Inflammatory macrophage treated with lipopolysaccharide for 1 hour (primary cell): ENCODE results near the gene KRTAP29-1.
"Not testable (repeated sequence)": the region's sequence is repeated elsewhere in the genome, so short reads cannot be mapped to it uniquely, and the experiment has no call there.

ENCODE experiments used
- DNase-seq, 2 donors: peaks; one replicate each; pipeline ENCODE4 v3.0.0-alpha.2; 2020 to 2022

Gene KRTAP29-1

DNA sequence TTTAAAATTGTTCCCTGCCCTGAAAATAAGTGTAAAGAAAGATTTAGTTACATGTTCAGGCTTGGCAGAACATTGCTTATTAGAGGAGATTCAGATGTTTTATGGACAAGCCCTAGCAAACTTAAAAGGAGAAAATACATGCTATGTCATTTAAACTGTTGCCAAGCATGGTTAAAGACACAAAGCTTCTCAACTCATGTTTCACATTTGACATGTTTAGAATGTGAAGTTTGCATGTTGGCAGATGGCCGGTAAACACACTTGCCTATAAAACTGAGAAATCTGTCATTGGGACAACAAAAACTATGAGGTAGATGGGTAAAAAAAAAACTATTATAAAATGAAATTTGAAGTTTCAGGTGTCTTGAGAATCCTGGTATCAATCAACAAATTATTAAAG lies 5.8 kb downstream of the KRTAP29-1 start:
- DNase-seq = no peak

DNA sequence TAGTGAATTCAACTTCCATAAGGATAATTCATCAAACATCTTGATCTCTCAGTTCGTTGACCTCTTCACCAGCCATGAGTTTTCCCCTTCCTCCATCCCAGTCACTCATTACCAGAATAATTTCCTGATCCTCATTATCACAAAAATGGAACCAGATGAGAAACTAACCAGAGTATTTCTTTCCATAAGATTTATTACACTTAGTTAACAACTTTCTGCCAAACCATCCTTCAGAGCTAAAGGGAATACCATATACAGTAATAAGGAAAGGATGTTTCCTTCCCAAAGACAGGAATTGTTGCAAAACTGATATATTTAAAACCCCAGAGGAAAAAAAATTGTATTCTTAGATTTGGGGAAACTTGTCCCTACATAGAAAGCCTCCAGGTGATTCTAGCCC lies 8.6 kb downstream of the KRTAP29-1 start:
- no peak for DNase-seq

DNA sequence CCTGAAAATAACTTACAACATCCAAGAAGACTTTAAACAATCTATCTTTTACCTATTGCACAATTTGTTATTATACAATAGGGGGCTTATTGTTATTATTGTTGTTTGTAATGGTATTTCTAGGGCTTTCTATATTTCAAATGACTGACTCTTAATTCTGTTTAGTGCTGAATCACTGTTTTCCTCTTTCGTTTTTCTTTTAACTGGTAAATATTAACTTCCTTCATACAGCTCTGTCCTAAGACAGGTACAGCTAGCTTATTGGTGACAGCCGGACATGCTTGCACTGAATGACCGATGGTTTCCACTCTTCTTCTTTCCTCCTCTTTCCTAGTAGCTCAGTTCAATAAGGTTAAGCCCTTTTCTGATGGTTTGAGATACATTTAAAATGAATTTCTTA lies 15.6 kb downstream of the KRTAP29-1 start:
- no peak for DNase-seq

DNA sequence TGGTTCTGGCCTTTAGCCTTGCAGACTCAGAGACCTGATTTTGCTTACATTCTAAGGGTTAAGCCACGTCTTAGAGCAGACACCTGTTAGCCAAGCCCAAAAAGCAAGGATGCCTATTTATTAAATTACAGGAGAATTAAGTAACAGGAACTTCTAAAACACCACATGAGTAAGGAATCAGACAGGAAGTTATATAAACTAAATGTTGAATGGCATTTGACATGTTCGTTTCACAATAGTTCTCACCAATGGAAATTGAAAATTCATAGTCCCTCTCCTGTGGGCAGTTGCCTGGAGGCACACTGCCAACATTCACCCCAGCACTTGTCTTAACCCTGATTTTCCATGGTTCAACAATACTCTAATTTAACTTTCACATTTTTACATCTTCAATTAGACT lies 18.1 kb downstream of the KRTAP29-1 start:
- DNase-seq = peak; percentile 26 to 31

DNA sequence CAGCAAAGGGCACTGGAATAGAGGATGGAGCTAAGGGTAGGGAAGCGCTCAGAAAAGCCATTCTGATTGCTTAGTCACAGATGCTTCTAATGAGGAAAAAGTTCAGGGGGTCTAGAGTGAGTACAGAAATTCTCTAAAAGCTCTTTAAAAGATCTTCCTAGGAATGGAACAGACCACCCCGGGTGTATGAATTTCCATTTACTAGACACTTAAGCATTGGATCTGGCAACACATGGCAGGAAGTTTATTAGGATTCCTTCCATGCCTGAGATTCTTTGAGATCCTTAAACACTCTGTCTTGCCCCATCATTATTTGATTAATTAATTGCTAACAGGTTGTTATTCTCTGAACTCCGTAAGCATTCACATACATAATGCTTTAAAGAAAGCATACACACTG lies 18.6 kb downstream of the KRTAP29-1 start:
- DNase-seq = no peak

DNA sequence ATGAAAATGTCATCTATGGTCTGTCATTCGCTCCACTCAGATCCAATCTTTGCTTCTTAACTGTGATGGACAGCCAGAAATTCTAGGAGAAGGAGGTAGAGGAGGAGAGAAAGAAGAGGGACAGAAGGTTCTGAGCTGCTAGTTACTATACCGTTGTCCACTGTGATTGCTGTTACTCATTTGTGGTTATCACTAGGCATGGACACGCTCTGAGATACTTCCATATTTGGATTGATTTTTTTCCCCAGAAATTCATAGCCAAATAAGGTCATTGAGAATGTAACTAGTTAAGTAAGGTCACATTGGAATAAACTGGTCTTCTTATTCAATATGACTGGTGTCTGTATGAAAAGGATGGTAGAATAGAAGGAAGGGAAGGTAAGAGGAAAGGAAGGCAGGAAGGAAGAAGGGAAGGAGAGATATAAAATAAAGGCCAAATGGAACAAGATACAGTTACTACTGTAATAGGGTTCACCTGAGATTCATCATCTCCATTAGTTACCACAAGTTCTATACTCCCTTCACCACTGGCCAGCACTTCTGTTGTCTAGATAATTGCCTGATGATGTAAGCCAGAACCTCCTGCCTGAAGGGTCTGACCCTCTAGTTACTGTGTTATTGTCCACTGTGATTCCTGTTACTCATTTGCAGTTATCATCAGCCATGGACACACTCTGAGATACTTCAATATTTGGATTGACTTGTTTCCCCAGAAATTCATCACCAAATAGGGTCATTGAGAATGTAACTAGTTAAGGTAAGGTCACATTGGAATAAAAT lies 24.3 kb downstream of the KRTAP29-1 start:
- DNase-seq = no peak

DNA sequence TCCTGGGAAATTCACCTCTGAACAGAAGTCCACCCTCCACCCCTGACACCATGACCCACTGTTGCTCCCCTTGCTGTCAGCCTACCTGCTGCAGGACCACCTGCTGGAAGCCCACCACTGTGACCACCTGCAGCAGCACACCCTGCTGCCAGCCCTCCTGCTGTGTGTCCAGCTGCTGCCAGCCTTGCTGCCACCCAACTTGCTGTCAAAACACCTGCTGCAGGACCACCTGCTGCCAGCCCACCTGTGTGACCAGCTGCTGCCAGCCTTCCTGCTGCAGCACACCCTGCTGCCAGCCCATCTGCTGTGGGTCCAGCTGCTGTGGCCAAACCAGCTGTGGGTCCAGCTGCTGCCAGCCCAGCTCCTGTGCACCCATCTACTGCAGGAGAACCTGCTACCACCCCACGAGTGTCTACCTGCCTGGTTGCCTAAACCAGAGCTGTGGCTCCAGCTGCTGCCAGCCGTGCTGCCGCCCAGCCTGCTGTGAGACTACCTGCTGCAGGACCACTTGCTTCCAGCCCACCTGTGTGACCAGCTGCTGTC lies 26.9 kb downstream of the KRTAP29-1 start, which contains the start of gene KRTAP9-7:
Gene KRTAP9-7 (plus strand): TSS at position 51 of the 543 bp plus-strand sequence. CDS start 0 bp downstream, at position 51.
- not testable (repeated sequence) for DNase-seq

DNA sequence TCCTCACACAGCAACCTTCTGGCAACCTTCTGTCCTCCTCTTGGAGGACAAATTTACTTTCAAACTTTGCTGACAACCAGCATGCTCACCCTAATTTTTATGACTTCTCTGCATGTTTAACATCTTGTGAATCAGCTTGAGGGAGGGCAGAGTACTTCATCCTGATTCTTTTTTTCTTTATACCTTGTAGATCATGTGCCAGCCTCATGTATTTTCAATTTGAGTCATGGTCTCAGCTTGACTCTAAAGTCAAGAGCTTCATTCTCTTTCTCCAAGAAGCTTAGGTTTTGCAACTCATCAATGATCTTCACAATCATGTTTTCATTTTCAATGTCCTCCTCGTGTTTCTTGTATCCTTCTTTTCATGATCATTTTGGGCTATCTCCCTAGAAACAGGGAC lies 30.8 kb downstream of the KRTAP29-1 start:
- DNase-seq = no peak

DNA sequence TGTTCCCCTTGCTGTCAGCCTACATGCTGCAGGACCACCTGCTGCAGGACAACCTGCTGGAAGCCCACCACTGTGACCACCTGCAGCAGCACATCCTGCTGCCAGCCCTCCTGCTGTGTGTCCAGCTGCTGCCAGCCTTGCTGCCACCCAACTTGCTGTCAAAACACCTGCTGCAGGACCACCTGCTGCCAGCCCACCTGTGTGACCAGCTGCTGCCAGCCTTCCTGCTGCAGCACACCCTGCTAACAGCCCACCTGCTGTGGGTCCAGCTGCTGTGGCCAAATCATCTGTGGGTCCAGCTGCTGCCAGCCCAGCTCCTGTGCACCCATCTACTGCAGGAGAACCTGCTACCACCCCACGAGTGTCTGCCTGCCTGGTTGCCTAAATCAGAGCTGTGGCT lies 31.3 kb downstream of the KRTAP29-1 start:
- DNase-seq = not testable (repeated sequence)

DNA sequence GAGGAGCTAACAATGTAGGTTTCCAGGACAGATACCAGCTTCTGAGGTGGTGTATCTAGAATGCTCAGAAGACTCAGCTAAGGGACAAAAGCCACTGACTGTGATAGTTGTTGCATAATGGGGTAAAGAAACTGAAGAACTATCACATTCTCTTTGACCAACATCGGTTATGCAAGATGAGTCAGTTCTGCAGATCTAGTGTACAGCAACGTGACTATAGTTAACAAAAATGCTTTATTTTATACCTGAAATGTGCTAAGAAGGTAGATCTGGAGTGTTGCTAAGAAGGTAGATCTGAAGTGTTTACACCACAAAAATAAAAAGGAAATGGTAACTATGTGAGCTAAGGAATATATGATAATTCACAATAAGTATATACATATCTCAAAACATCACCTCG lies 34.9 kb downstream of the KRTAP29-1 start:
- no peak for DNase-seq

DNA sequence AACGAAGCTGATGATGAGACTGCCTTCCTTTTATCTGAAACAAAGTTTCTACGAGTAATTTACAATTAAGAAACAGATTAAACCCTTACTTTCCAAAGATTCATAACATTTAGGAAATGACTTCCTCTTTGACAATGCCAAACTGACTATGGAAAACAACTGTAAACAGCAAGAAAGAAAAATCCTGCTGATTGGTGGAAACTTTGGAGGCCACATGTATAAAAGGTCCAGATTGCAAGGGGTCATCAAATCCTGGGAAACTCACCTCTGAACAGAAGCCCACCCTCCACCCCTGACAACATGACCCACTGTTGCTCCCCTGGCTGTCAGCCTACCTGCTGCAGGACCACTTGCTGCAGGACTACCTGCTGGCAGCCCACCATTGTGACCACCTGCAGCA lies 37.6 kb downstream of the KRTAP29-1 start, which contains the start of gene KRTAP9-6:
Gene KRTAP9-6 (plus strand): TSS at position 301 of the 400 bp plus-strand sequence. CDS start 0 bp downstream, at position 301.
- no peak for DNase-seq

DNA sequence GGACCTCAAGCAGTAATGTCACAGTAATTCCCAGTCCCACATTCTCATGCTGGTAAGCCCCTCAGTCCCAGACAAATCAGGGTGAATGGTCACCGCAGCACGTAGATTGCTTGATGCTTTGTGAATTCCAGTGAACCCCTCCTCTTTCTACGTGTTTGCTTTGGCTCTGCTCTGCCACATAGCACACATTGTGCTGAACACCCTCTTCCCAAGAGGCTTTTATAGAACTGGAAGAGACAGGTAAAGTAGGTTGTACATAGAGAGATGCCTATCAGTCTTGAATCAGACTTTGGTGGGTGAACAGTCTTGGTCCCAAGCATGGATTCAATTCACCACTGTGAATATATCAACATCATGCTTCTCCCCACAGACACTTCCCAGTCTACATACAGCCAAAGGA lies 38.1 kb downstream of the KRTAP29-1 start:
- DNase-seq = no peak

DNA sequence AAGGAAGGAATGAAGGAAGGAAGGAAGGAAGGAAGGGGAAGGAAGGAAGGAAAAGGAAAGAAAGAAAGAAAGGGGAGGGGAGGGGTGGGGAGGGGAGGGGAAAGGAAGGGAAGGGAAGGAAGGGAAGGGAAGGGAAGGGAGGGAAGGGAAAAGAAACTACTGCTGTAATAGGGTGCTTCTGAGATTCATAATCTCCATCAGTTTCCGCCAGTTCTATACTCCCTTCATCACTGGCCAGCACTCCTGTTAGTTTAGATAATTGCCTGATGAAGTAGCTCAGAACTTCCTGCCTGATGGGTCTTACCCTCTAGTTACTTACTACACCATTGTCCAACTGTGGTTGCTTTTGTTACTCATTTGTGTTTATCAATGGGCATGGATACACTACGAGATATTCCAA lies 39.4 kb downstream of the KRTAP29-1 start:
- DNase-seq = no peak

DNA sequence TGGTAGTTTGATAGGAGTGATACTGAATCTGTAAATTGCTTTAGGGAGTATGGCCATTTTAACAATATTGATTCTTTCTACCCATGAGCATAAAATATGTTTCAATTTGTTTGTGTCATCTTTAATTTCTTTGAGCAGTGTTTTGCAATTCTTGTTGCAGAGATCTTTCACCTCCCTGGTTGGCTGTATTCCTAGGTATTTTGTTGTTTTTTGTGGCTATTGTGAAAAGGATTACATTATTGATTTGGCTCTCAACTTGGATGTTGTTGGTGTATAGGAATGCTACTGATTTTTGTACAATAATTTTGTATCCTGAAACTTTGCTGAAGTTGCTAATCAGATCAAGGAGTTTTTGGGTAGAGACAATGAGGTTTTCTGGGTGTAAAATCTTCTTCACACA lies 44.2 kb downstream of the KRTAP29-1 start:
- no peak for DNase-seq

DNA sequence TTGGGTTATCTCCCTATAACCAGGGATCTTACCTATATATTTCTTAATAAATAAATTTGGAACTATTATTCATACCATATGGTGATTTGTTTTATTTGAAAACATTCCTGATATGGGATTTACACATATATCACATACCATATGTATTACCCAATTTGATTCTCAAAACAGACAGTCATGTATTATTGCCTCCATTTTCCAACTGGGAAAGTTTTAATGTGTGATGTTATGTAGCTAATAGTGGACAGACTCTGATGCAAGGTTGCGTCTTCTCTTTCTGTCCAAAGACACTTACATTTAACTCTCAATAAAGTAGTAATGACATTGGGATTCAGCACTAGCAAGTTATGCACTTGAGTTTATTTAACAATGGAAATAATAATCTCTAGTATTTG lies 46.4 kb downstream of the KRTAP29-1 start:
- DNase-seq = no peak

DNA sequence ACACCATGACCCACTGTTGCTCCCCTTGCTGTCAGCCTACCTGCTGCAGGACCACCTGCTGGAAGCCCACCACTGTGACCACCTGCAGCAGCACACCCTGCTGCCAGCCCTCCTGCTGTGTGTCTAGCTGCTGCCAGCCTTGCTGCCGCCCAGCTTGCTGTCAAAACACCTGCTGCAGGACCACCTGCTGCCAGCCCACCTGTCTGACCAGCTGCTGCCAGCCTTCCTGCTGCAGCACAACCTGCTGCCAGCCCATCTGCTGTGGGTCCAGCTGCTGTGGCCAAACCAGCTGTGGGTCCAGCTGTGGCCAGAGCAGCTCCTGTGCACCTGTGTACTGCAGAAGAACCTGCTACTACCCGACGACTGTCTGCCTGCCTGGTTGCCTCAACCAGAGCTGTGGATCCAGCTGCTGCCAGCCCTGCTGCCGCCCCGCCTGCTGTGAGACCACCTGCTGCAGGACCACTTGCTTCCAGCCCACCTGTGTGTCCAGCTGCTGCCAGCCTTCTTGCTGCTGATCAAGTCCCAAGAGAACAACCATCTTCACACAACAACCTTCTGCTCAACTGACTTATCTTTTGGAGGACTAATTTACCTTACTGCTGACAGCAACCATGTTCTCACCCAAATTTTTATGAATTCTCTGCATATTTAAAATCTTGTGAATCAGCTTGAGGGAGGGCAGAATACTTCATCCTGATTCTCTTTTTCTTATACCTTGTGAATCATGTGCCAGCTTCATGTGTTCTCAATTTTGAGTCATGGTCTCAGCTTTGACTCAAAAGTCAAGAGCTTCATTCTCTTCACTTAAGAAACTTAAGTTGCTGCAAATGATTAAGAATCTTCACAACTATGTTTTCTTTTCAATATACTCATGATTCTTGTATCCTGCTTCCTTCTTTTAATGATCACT lies 47.0 kb downstream of the KRTAP29-1 start, which contains the start of gene KRTAP9-9:
Gene KRTAP9-9 (plus strand): TSS at position 4 of the 910 bp plus-strand sequence.
- DNase-seq = not testable (repeated sequence)

DNA sequence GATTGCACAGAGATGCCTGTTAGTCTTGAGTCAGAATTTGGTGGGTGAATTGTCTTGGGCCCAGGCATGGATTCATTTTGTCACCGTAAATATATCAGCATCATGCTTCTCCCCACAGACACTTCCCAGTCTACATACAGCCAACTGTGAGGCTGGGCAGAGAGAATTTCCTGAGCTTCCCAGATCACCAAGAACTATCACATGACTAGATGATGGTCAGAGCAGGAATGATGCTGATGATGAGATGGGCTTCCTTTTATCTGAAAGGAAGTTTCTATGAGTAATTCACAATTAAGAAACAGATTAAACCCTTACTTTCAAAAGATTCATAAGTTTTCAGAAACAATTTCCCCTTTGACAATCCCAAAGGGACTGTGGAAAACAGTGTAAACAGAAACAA lies 47.8 kb downstream of the KRTAP29-1 start:
- no peak for DNase-seq
